ENCODE data around the gene OTOGL. TPM values are rescaled to one million over a fixed set of nuclear protein-coding genes. Genes with fewer than 3 reads are reported as not detected.
"Not testable (repeated sequence)": the region's sequence is repeated elsewhere in the genome, so short reads cannot be mapped to it uniquely, and the experiment has no call there.

Gene OTOGL
- total RNA-seq (2014; rRNA removed), result 0.19 and 0.34 TPM in 2 replicates
- polyA plus RNA-seq (2012), result 0.09 TPM

- DNase-seq (ENCODE audit: low read depth), result peak; percentile 21
Measured at GRCh38 chr12:80099259-80099658, at the start of gene OTOGL. TSS of gene OTOGL (plus strand) at chr12:80099537. CDS start at chr12:80209432, 109,895 bp downstream.

- DNase-seq (ENCODE audit: low read depth), result no peak
Measured at GRCh38 chr12:80050236-80050635, 49.1 kb upstream of the OTOGL start.

- DNase-seq (ENCODE audit: low read depth), result peak; percentile 77
Measured at GRCh38 chr12:80053051-80053790, 46.1 kb upstream of the OTOGL start.

- no peak for DNase-seq (ENCODE audit: low read depth)
Measured at GRCh38 chr12:80056232-80056631, 43.1 kb upstream of the OTOGL start.

- no peak for DNase-seq (ENCODE audit: low read depth)
Measured at GRCh38 chr12:80056845-80057244, 42.5 kb upstream of the OTOGL start.

- no peak for DNase-seq (ENCODE audit: low read depth)
Measured at GRCh38 chr12:80058586-80058985, 40.8 kb upstream of the OTOGL start.

GRCh38 chr12:80059102-80059501, 40.2 kb upstream of the OTOGL start:
- no peak for DNase-seq (ENCODE audit: low read depth)

GRCh38 chr12:80059875-80060274, 39.5 kb upstream of the OTOGL start:
- DNase-seq (ENCODE audit: low read depth), result no peak

GRCh38 chr12:80064269-80064668, 35.1 kb upstream of the OTOGL start:
- no peak for DNase-seq (ENCODE audit: low read depth)

- DNase-seq (ENCODE audit: low read depth), result no peak
Measured at GRCh38 chr12:80064951-80065350, 34.4 kb upstream of the OTOGL start.

GRCh38 chr12:80068173-80068572, 31.2 kb upstream of the OTOGL start:
- DNase-seq (ENCODE audit: low read depth), result no peak

- not testable (repeated sequence) for DNase-seq (ENCODE audit: low read depth)
Measured at GRCh38 chr12:80083892-80084614, 15.3 kb upstream of the OTOGL start.

GRCh38 chr12:80086025-80086424, 13.3 kb upstream of the OTOGL start:
- no peak for DNase-seq (ENCODE audit: low read depth)

- DNase-seq (ENCODE audit: low read depth), result no peak
Measured at GRCh38 chr12:80087486-80088213, 11.7 kb upstream of the OTOGL start.

- DNase-seq (ENCODE audit: low read depth), result no peak
Measured at GRCh38 chr12:80100591-80100990, 1.3 kb downstream of the OTOGL start.

GRCh38 chr12:80101126-80101525, 1.8 kb downstream of the OTOGL start:
- peak; percentile 18 for DNase-seq (ENCODE audit: low read depth)

GRCh38 chr12:80107221-80107620, 7.9 kb downstream of the OTOGL start:
- peak; percentile 60 for DNase-seq (ENCODE audit: low read depth)

- peak; percentile 12 for DNase-seq (ENCODE audit: low read depth)
Measured at GRCh38 chr12:80116735-80117134, 17.4 kb downstream of the OTOGL start.

GRCh38 chr12:80118565-80119324, 19.4 kb downstream of the OTOGL start:
- DNase-seq (ENCODE audit: low read depth), result no peak

- DNase-seq (ENCODE audit: low read depth), result no peak
Measured at GRCh38 chr12:80120994-80121393, 21.7 kb downstream of the OTOGL start.

GRCh38 chr12:80121661-80122060, 22.3 kb downstream of the OTOGL start:
- DNase-seq (ENCODE audit: low read depth), result no peak

Data from LHCN-M2 (cell line).